Brain pericyte (primary cell): Measurements from ENCODE around the gene ZBP1.

Experiments used
- DNase-seq: peaks from one replicate; pipeline ENCODE4 v3.0.0-alpha.2; 2012; ENCODE audit warnings: low read depth, low spot score

ZBP1 gene

GRCh38 chr20:57618091-57618763 is 2.0 kb downstream of the ZBP1 start:
- no peak for DNase-seq

GRCh38 chr20:57617079-57617795 is 3.0 kb downstream of the ZBP1 start:
- DNase-seq = no peak

- DNase-seq = no peak
Observed at GRCh38 chr20:57616143-57616951, 3.9 kb downstream of the ZBP1 start.

GRCh38 chr20:57615445-57615811 is 4.8 kb downstream of the ZBP1 start:
- DNase-seq = no peak

- no peak for DNase-seq
Observed at GRCh38 chr20:57614490-57615444, 5.5 kb downstream of the ZBP1 start.

GRCh38 chr20:57613481-57613921 is 6.7 kb downstream of the ZBP1 start:
- no peak for DNase-seq

- no peak for DNase-seq
Observed at GRCh38 chr20:57612916-57613315, 7.3 kb downstream of the ZBP1 start.

GRCh38 chr20:57612436-57612835 is 7.8 kb downstream of the ZBP1 start:
- no peak for DNase-seq

- DNase-seq = no peak
Observed at GRCh38 chr20:57611586-57612311, 8.5 kb downstream of the ZBP1 start.

GRCh38 chr20:57610261-57610952 is 9.8 kb downstream of the ZBP1 start:
- no peak for DNase-seq

GRCh38 chr20:57609842-57610167 is 10.4 kb downstream of the ZBP1 start:
- DNase-seq = no peak

GRCh38 chr20:57609086-57609841 is 11.0 kb downstream of the ZBP1 start:
- DNase-seq = no peak

- no peak for DNase-seq
Observed at GRCh38 chr20:57608516-57608915, 11.7 kb downstream of the ZBP1 start.

GRCh38 chr20:57605878-57606277 is 14.3 kb downstream of the ZBP1 start:
- DNase-seq = no peak

GRCh38 chr20:57605045-57605444 is 15.2 kb downstream of the ZBP1 start:
- DNase-seq = no peak

- DNase-seq = no peak
Observed at GRCh38 chr20:57603120-57603519, 17.1 kb downstream of the ZBP1 start.

GRCh38 chr20:57601737-57602136 is 18.5 kb downstream of the ZBP1 start:
- no peak for DNase-seq

- no peak for DNase-seq
Observed at GRCh38 chr20:57601211-57601570, 19.0 kb downstream of the ZBP1 start.
